ENCODE measurements around the gene TMEM60.

Gene TMEM60

GRCh38 chr7:77782383-77782782 lies 15.9 kb downstream of the TMEM60 start:
- Histone ChIP-seq H3K4me3 (ENCODE audit: low read depth, low read length) (no peak overlapping the region), H3K27ac (ENCODE audit: low read depth, low read length) (no peak overlapping the region), H3K36me3 (ENCODE audit: insufficient read depth, low read length) (peaks cover 12% of the 10 kb centered on the region), H3K79me2 (ENCODE audit: control insufficient read depth, insufficient read depth, low read length, unreplicated experiment) (no peaks in the 10 kb centered on the region), H2AFZ (ENCODE audit: low read length, unreplicated experiment) (no peak overlapping the region), H3K4me1 (ENCODE audit: control insufficient read depth, insufficient read depth, low read length, unreplicated experiment) (no peaks in the 10 kb centered on the region), H3K27me3 (ENCODE audit: insufficient read depth, low read length) (no peaks in the 10 kb centered on the region)

GRCh38 chr7:77778535-77778934 lies 19.7 kb downstream of the TMEM60 start:
- Histone ChIP-seq H3K79me2 (ENCODE audit: control insufficient read depth, insufficient read depth, low read length, unreplicated experiment) (no peaks in the 10 kb centered on the region), H3K27me3 (ENCODE audit: insufficient read depth, low read length) (no peaks in the 10 kb centered on the region), H3K4me1 (ENCODE audit: control insufficient read depth, insufficient read depth, low read length, unreplicated experiment) (no peaks in the 10 kb centered on the region), H3K4me3 (ENCODE audit: low read depth, low read length) (no peak overlapping the region), H3K36me3 (ENCODE audit: insufficient read depth, low read length) (peaks cover 23% of the 10 kb centered on the region), H2AFZ (ENCODE audit: low read length, unreplicated experiment) (no peak overlapping the region), H3K27ac (ENCODE audit: low read depth, low read length) (no peak overlapping the region)

GRCh38 chr7:77771901-77772300 lies 26.3 kb downstream of the TMEM60 start:
- Histone ChIP-seq H3K4me1 (ENCODE audit: control insufficient read depth, insufficient read depth, low read length, unreplicated experiment) (no peaks in the 10 kb centered on the region), H3K4me3 (ENCODE audit: low read depth, low read length) (no peak overlapping the region), H3K36me3 (ENCODE audit: insufficient read depth, low read length) (peaks cover 18% of the 10 kb centered on the region), H3K27me3 (ENCODE audit: insufficient read depth, low read length) (no peaks in the 10 kb centered on the region), H3K79me2 (ENCODE audit: control insufficient read depth, insufficient read depth, low read length, unreplicated experiment) (no peaks in the 10 kb centered on the region), H2AFZ (ENCODE audit: low read length, unreplicated experiment) (no peak overlapping the region), H3K27ac (ENCODE audit: low read depth, low read length) (no peak overlapping the region)

GRCh38 chr7:77770316-77770715 lies 27.9 kb downstream of the TMEM60 start:
- H3K4me1 ChIP-seq (ENCODE audit: control insufficient read depth, insufficient read depth, low read length, unreplicated experiment), result no peaks in the 10 kb centered on the region
- H3K4me3 ChIP-seq (ENCODE audit: low read depth, low read length), result no peak overlapping the region
- H3K27me3 ChIP-seq (ENCODE audit: insufficient read depth, low read length), result no peaks in the 10 kb centered on the region
- H3K36me3 ChIP-seq (ENCODE audit: insufficient read depth, low read length), result peaks cover 7% of the 10 kb centered on the region; the same call in 1 of the 2 replicates
- no peak overlapping the region for H3K27ac ChIP-seq (ENCODE audit: low read depth, low read length)
- no peaks in the 10 kb centered on the region for H3K79me2 ChIP-seq (ENCODE audit: control insufficient read depth, insufficient read depth, low read length, unreplicated experiment)
- no peak overlapping the region for H2AFZ ChIP-seq (ENCODE audit: low read length, unreplicated experiment)

- H3K27ac ChIP-seq (ENCODE audit: low read depth, low read length), result no peak overlapping the region
- H2AFZ ChIP-seq (ENCODE audit: low read length, unreplicated experiment), result no peak overlapping the region
- peaks cover 10% of the 10 kb centered on the region for H3K79me2 ChIP-seq (ENCODE audit: control insufficient read depth, insufficient read depth, low read length, unreplicated experiment)
- no peaks in the 10 kb centered on the region for H3K27me3 ChIP-seq (ENCODE audit: insufficient read depth, low read length)
- H3K36me3 ChIP-seq (ENCODE audit: insufficient read depth, low read length), result no peaks in the 10 kb centered on the region
- no peaks in the 10 kb centered on the region for H3K4me1 ChIP-seq (ENCODE audit: control insufficient read depth, insufficient read depth, low read length, unreplicated experiment)
- no peak overlapping the region for H3K4me3 ChIP-seq (ENCODE audit: low read depth, low read length)
Observed at GRCh38 chr7:77766801-77767605, 31.2 kb downstream of the TMEM60 start.

GRCh38 chr7:77765906-77766800 lies 32.1 kb downstream of the TMEM60 start:
- H3K36me3 ChIP-seq (ENCODE audit: insufficient read depth, low read length), result no peaks in the 10 kb centered on the region
- H3K79me2 ChIP-seq (ENCODE audit: control insufficient read depth, insufficient read depth, low read length, unreplicated experiment), result peaks cover 14% of the 10 kb centered on the region
- no peaks in the 10 kb centered on the region for H3K4me1 ChIP-seq (ENCODE audit: control insufficient read depth, insufficient read depth, low read length, unreplicated experiment)
- H2AFZ ChIP-seq (ENCODE audit: low read length, unreplicated experiment), result no peak overlapping the region
- H3K4me3 ChIP-seq (ENCODE audit: low read depth, low read length), result no peak overlapping the region
- no peaks in the 10 kb centered on the region for H3K27me3 ChIP-seq (ENCODE audit: insufficient read depth, low read length)
- H3K27ac ChIP-seq (ENCODE audit: low read depth, low read length), result no peak overlapping the region

- no peak overlapping the region for H2AFZ ChIP-seq (ENCODE audit: low read length, unreplicated experiment)
- no peaks in the 10 kb centered on the region for H3K4me1 ChIP-seq (ENCODE audit: control insufficient read depth, insufficient read depth, low read length, unreplicated experiment)
- peaks cover 16% of the 10 kb centered on the region for H3K79me2 ChIP-seq (ENCODE audit: control insufficient read depth, insufficient read depth, low read length, unreplicated experiment)
- H3K27me3 ChIP-seq (ENCODE audit: insufficient read depth, low read length), result no peaks in the 10 kb centered on the region
- no peaks in the 10 kb centered on the region for H3K36me3 ChIP-seq (ENCODE audit: insufficient read depth, low read length)
- H3K4me3 ChIP-seq (ENCODE audit: low read depth, low read length), result no peak overlapping the region
- H3K27ac ChIP-seq (ENCODE audit: low read depth, low read length), result no peak overlapping the region
Observed at GRCh38 chr7:77765481-77765880, 32.8 kb downstream of the TMEM60 start.

- H3K4me1 ChIP-seq (ENCODE audit: control insufficient read depth, insufficient read depth, low read length, unreplicated experiment), result peaks cover 6% of the 10 kb centered on the region
Observed at GRCh38 chr7:77760809-77761453, 37.3 kb downstream of the TMEM60 start.

GRCh38 chr7:77759294-77759889 lies 38.8 kb downstream of the TMEM60 start:
- Histone ChIP-seq H3K27me3 (ENCODE audit: insufficient read depth, low read length) (no peaks in the 10 kb centered on the region), H3K79me2 (ENCODE audit: control insufficient read depth, insufficient read depth, low read length, unreplicated experiment) (peaks cover 25% of the 10 kb centered on the region), H3K4me3 (ENCODE audit: low read depth, low read length) (peak overlapping the region; percentile 26), H3K4me1 (ENCODE audit: control insufficient read depth, insufficient read depth, low read length, unreplicated experiment) (peaks cover 6% of the 10 kb centered on the region), H3K36me3 (ENCODE audit: insufficient read depth, low read length) (no peaks in the 10 kb centered on the region), H3K27ac (ENCODE audit: low read depth, low read length) (0 out of 2 replicates have a peak overlapping the region, but pooled peaks have one; percentile 3), H2AFZ (ENCODE audit: low read length, unreplicated experiment) (no peak overlapping the region)

More at GRCh38 chr7:77760809-77761453, 37.3 kb downstream of the TMEM60 start:
- H3K79me2 ChIP-seq (ENCODE audit: control insufficient read depth, insufficient read depth, low read length, unreplicated experiment), result peaks cover 25% of the 10 kb centered on the region
- H3K4me3 ChIP-seq (ENCODE audit: low read depth, low read length), result no peak overlapping the region
- no peaks in the 10 kb centered on the region for H3K36me3 ChIP-seq (ENCODE audit: insufficient read depth, low read length)
- no peak overlapping the region for H3K27ac ChIP-seq (ENCODE audit: low read depth, low read length)
- H2AFZ ChIP-seq (ENCODE audit: low read length, unreplicated experiment), result no peak overlapping the region
- H3K27me3 ChIP-seq (ENCODE audit: insufficient read depth, low read length), result no peaks in the 10 kb centered on the region

- H3K27ac ChIP-seq (ENCODE audit: low read depth, low read length), result no peak overlapping the region
- no peak overlapping the region for H3K4me3 ChIP-seq (ENCODE audit: low read depth, low read length)
- H3K79me2 ChIP-seq (ENCODE audit: control insufficient read depth, insufficient read depth, low read length, unreplicated experiment), result peaks cover 21% of the 10 kb centered on the region
Observed at GRCh38 chr7:77757589-77757988, 40.6 kb downstream of the TMEM60 start.

More at GRCh38 chr7:77757589-77757988, 40.6 kb downstream of the TMEM60 start:
- Histone ChIP-seq H3K4me1 (ENCODE audit: control insufficient read depth, insufficient read depth, low read length, unreplicated experiment) (peaks cover 6% of the 10 kb centered on the region), H3K27me3 (ENCODE audit: insufficient read depth, low read length) (no peaks in the 10 kb centered on the region), H2AFZ (ENCODE audit: low read length, unreplicated experiment) (no peak overlapping the region), H3K36me3 (ENCODE audit: insufficient read depth, low read length) (no peaks in the 10 kb centered on the region)

Measured in ACC112 (cell line).